ENCODE data around the gene CCR6.

Gene CCR6

DNA sequence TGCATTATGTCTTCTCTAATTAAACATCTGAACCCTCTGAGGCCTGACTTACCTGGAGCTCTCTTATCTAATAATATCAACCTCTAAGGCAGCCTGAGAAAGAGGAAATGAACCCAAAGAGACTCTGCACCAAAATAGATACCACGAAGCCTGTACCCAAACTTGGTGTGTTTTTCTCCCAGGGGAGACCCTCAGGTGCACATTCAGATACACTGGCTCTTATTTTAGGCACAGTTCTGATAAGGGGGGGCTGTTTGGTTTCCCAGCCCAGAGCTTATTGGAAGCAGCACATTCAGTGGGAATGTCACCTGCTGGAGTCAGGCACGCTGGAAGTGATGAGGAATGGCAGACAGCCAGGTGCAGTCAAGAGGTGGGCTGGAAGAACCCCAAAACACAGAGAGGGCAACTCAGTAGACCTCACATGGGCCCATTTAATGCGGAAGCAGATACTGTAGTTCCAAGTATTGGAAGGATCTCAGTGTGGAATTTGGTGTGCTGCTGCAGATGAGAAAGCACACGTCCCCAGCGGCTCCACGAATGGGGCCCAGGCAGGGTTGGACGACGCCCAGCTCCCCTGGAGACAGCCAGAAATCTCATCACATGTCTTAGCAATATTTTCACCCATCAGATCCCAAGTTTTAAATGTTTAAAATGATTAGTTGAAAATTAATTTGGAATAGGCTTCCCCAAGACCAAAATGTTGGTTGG lies 9.7 kb upstream of the CCR6 start:
- Histone ChIP-seq H3K9me3 (ENCODE audit: control extremely low read depth in 1 of 5, control insufficient read depth in 4 of 5, insufficient read depth in 2 of 5, low read depth in 1 of 5, low read length in 4 of 5) (no peaks in the 10 kb centered on the region), H3K36me3 (ENCODE audit: control insufficient read depth in 4 of 4, insufficient read depth in 4 of 4, low read length in 3 of 4) (no peaks in the 10 kb centered on the region), H3K4me1 (ENCODE audit: control extremely low read depth in 1 of 4, control insufficient read depth in 4 of 4, insufficient read depth in 4 of 4, low read length in 3 of 4) (peaks cover 0 to 4% (median 2%) of the 10 kb centered on the region in 4 experiments), H3K4me3 (ENCODE audit: control insufficient read depth in 1 of 7, extremely low read depth in 1 of 7, insufficient read depth in 4 of 7, low read depth in 2 of 7, low read length in 6 of 7) (no peak overlapping the region), H3K27me3 (replicated peaks in 2 of 5; ENCODE audit: control insufficient read depth in 4 of 5, insufficient read depth in 5 of 5, low read length in 4 of 5) (no peaks in the 10 kb centered on the region), H3K27ac (ENCODE audit: insufficient read depth in 1 of 2, low read depth in 1 of 2, low read length in 2 of 2, poor library complexity in 1 of 2, severe bottlenecking in 2 of 2) (no peak overlapping the region)
- POLR2A ChIA-PET: no interaction called here
- 100% methylated on average over 2 of the region's 8 CpGs for whole genome bisulfite sequencing (ENCODE audit: insufficient coverage)
- peak in 2 of 3 donors; percentile 27 to 44 for DNase-seq
- CTCF ChIA-PET: interaction anchor here (0.6 to 1.1 kb wide), 3 partner anchors 15 to 69 kb away, joined by 3 to 4 read pairs (median 3); no protein-coding TSS in a partner anchor

DNA sequence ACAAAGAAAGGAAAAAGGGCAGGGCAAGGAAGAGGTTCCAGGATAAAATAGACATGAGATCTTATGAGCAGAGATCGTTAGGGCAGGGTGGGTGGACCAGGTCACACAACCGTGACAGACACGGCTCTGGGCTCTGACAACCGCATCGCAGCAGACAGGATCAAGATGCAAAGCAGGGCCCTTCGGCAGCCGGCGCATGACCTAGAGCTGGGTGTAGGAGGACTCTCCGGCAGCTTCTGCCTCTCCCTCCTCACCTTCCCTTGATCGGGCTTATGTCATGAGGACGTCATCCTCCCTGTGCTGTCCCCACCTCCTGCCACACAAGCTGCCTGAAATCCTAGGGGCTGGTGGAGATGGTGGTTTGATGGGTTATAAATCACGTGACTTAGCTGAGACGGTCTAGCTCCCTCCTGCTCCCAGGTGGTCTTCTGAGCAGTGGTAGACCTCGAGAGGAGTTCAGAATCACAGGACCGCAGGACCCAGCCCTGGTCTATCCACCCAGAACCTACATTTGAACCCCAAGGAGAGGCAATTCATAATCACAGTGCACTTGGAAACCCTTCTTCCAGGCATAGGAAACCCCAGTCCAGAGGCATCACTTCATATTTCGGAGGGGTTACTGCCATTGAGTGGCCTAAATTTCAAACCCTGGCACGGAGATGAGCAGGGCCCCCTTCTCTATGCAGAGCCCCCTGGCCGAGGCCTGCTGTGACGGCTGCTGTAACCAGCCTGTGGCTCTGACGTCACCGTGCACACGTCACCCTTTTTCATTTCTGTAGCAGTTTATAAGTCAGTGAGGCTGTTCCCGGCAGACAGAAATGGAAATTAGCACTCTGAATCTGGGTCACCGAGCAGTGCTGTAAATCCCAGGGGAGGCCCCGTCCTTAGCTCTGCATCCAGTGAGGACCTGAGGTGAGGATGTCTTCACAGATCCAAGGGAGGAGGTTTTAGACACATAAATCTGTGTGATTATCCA lies 8.7 kb upstream of the CCR6 start:
- H3K27ac ChIP-seq (ENCODE audit: insufficient read depth in 1 of 2, low read depth in 1 of 2, low read length in 2 of 2, poor library complexity in 1 of 2, severe bottlenecking in 2 of 2): peak overlapping the region in 1 of 2 experiments; percentile 35
- no peaks in the 10 kb centered on the region for H3K36me3 ChIP-seq (ENCODE audit: control insufficient read depth in 4 of 4, insufficient read depth in 4 of 4, low read length in 3 of 4)
- H3K27me3 ChIP-seq (replicated peaks in 2 of 5; ENCODE audit: control insufficient read depth in 4 of 5, insufficient read depth in 5 of 5, low read length in 4 of 5): no peaks in the 10 kb centered on the region
- peak in 1 of 3 donors; percentile 58 for DNase-seq
- peaks cover 0 to 5% (median 2%) of the 10 kb centered on the region in 4 experiments for H3K4me1 ChIP-seq (ENCODE audit: control extremely low read depth in 1 of 4, control insufficient read depth in 4 of 4, insufficient read depth in 4 of 4, low read length in 3 of 4)
- no peak overlapping the region for H3K4me3 ChIP-seq (ENCODE audit: control insufficient read depth in 1 of 7, extremely low read depth in 1 of 7, insufficient read depth in 4 of 7, low read depth in 2 of 7, low read length in 6 of 7)
- 93% methylated on average over 21 of the region's 25 CpGs for WGBS (ENCODE audit: insufficient coverage)
- ChIA-PET POLR2A (no interaction called here), CTCF (interaction anchor here (1.1 kb wide), 1 partner anchor 70 kb away, joined by 4 read pairs; no protein-coding TSS in a partner anchor)
- no peaks in the 10 kb centered on the region for H3K9me3 ChIP-seq (ENCODE audit: control extremely low read depth in 1 of 5, control insufficient read depth in 4 of 5, insufficient read depth in 2 of 5, low read depth in 1 of 5, low read length in 4 of 5)

DNA sequence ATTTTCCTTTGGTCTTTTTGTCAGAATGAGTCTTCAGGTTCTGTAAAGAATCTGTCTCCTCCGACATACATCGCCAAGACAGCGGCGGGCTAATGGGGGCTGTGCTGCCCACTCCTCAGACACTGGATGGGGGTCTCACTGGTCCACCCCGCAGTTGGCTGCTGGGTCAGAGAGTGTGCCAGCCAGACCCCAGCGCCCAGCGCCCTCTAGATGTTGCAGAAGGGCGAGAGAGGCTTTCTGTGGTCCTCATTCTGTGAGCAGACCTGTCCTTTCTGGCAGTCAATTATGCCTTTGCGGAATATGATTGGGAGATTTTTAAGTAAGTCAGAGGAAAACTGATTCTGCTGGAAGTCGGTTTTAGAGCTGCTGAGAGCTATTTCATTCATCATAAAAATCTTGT lies 7.8 kb upstream of the CCR6 start:
- no peaks in the 10 kb centered on the region for H3K27me3 ChIP-seq (replicated peaks in 2 of 5; ENCODE audit: control insufficient read depth in 4 of 5, insufficient read depth in 5 of 5, low read length in 4 of 5)
- DNase-seq: no peak
- no peaks in the 10 kb centered on the region for H3K36me3 ChIP-seq (ENCODE audit: control insufficient read depth in 4 of 4, insufficient read depth in 4 of 4, low read length in 3 of 4)
- WGBS (ENCODE audit: insufficient coverage): 96% methylated on average over 8 of the region's 10 CpGs
- peaks cover 0 to 2% (median 0%) of the 10 kb centered on the region in 5 experiments for H3K9me3 ChIP-seq (ENCODE audit: control extremely low read depth in 1 of 5, control insufficient read depth in 4 of 5, insufficient read depth in 2 of 5, low read depth in 1 of 5, low read length in 4 of 5)
- ChIA-PET CTCF (no interaction called here), POLR2A (no interaction called here)
- no peak overlapping the region for H3K27ac ChIP-seq (ENCODE audit: insufficient read depth in 1 of 2, low read depth in 1 of 2, low read length in 2 of 2, poor library complexity in 1 of 2, severe bottlenecking in 2 of 2)
- no peak overlapping the region for H3K4me3 ChIP-seq (ENCODE audit: control insufficient read depth in 1 of 7, extremely low read depth in 1 of 7, insufficient read depth in 4 of 7, low read depth in 2 of 7, low read length in 6 of 7)
- peaks cover 0 to 13% (median 3%) of the 10 kb centered on the region in 4 experiments for H3K4me1 ChIP-seq (ENCODE audit: control extremely low read depth in 1 of 4, control insufficient read depth in 4 of 4, insufficient read depth in 4 of 4, low read length in 3 of 4)

DNA sequence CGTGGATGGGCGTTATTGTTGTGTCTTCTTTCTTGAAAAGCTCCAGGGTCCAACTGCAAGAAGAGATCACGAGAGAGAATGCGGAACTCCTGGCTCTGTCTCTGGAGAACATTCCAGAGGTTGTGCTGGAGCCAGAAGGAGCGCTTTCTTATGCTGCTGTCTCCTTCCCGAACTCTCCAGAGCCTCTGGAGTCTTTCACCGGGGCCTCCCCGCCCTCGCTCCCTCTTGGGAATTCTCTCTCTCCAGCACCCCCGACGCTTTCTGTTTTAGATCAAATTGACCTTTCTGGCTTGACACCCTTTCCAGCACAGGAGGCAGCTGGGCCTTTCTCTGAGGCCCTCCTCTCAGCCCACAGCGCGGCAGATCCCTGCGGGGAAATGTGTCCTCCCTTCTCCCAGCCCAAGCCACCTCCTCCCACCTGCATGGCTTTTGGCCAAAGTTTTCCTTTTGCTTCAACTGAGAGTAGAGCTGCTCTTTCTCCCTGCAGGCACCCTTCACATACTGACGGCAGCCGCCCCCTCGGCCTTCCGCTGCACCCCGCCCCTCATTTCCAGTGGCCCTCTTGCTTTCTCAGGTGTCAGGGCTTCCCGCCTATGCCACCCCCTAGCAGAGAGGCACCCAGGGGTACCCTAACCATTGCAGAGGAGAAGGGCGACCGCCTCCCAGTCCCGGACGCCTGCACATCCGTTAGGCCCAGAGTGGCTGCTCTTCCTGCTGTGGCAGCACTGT lies 6.6 kb upstream of the CCR6 start:
- no peak for DNase-seq
- ChIA-PET POLR2A (interaction anchor here (0.6 kb wide), 1 partner anchor 89 kb away, joined by 3 read pairs; no protein-coding TSS in a partner anchor), CTCF (interaction anchor here (0.7 to 1.5 kb wide), 2 partner anchors 9 to 16 kb away, joined by 3 read pairs; no protein-coding TSS in a partner anchor)
- H3K9me3 ChIP-seq (ENCODE audit: control extremely low read depth in 1 of 5, control insufficient read depth in 4 of 5, insufficient read depth in 2 of 5, low read depth in 1 of 5, low read length in 4 of 5): peaks cover 0 to 3% (median 0%) of the 10 kb centered on the region in 5 experiments
- H3K27me3 ChIP-seq (replicated peaks in 2 of 5; ENCODE audit: control insufficient read depth in 4 of 5, insufficient read depth in 5 of 5, low read length in 4 of 5): no peaks in the 10 kb centered on the region
- WGBS (ENCODE audit: insufficient coverage): 97% methylated on average over 22 of the region's 25 CpGs
- H3K36me3 ChIP-seq (ENCODE audit: control insufficient read depth in 4 of 4, insufficient read depth in 4 of 4, low read length in 3 of 4): no peaks in the 10 kb centered on the region
- H3K27ac ChIP-seq (ENCODE audit: insufficient read depth in 1 of 2, low read depth in 1 of 2, low read length in 2 of 2, poor library complexity in 1 of 2, severe bottlenecking in 2 of 2): no peak overlapping the region
- H3K4me3 ChIP-seq (ENCODE audit: control insufficient read depth in 1 of 7, extremely low read depth in 1 of 7, insufficient read depth in 4 of 7, low read depth in 2 of 7, low read length in 6 of 7): no peak overlapping the region
- peaks cover 0 to 25% (median 8%) of the 10 kb centered on the region in 4 experiments for H3K4me1 ChIP-seq (ENCODE audit: control extremely low read depth in 1 of 4, control insufficient read depth in 4 of 4, insufficient read depth in 4 of 4, low read length in 3 of 4)

DNA sequence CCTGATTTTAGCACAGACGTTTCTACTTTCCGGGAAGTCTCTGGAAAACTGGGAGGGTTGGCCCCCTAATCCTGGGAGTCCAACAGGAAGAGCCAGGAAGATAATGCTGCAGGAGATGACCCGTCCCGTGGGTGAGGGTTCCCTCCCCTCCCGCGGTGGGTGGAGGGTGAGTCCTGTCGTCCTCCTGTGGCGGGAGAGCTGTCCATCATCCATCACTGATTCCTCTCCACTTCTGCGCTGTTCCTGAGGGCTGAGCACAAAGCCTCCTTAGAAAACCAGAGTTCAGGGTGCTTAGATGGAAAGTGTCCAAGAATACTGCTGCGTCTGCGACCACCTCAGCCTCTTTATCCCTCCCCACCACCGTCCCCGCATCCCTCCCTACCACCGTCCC lies 6.1 kb upstream of the CCR6 start:
- 98% methylated on average over 7 of the region's 14 CpGs for WGBS (ENCODE audit: insufficient coverage)
- peaks cover 0 to 29% (median 11%) of the 10 kb centered on the region in 4 experiments for H3K4me1 ChIP-seq (ENCODE audit: control extremely low read depth in 1 of 4, control insufficient read depth in 4 of 4, insufficient read depth in 4 of 4, low read length in 3 of 4)

DNA sequence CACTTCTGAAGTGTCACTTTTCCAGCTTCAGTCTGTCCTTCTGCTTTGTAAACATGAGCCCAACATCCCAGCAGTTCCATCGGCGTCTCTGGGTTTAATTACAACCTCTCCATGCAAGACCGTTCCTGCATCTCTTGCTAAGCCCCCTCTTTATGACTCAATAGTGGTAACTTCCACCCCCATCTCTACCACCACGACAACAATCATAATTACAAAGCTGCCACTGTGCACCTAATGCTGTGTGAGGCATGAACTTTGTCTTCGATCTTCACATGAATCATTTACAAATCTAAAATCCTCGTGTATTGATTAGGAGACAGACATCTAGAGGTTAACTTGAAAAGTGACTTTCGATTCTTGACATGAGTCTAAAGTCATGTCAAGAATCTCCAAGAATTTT lies 4.9 kb upstream of the CCR6 start:
- peaks cover 0 to 39% (median 13%) of the 10 kb centered on the region in 4 experiments for H3K4me1 ChIP-seq (ENCODE audit: control extremely low read depth in 1 of 4, control insufficient read depth in 4 of 4, insufficient read depth in 4 of 4, low read length in 3 of 4)
- ChIA-PET CTCF (no interaction called here), POLR2A (no interaction called here)
- no peak overlapping the region for H3K4me3 ChIP-seq (ENCODE audit: control insufficient read depth in 1 of 7, extremely low read depth in 1 of 7, insufficient read depth in 4 of 7, low read depth in 2 of 7, low read length in 6 of 7)
- DNase-seq: no peak
- H3K27me3 ChIP-seq (replicated peaks in 2 of 5; ENCODE audit: control insufficient read depth in 4 of 5, insufficient read depth in 5 of 5, low read length in 4 of 5): no peaks in the 10 kb centered on the region
- H3K36me3 ChIP-seq (ENCODE audit: control insufficient read depth in 4 of 4, insufficient read depth in 4 of 4, low read length in 3 of 4): no peaks in the 10 kb centered on the region
- H3K27ac ChIP-seq (ENCODE audit: insufficient read depth in 1 of 2, low read depth in 1 of 2, low read length in 2 of 2, poor library complexity in 1 of 2, severe bottlenecking in 2 of 2): no peak overlapping the region
- 97% methylated on average over 5 of the region's 7 CpGs for WGBS (ENCODE audit: insufficient coverage)
- H3K9me3 ChIP-seq (ENCODE audit: control extremely low read depth in 1 of 5, control insufficient read depth in 4 of 5, insufficient read depth in 2 of 5, low read depth in 1 of 5, low read length in 4 of 5): peaks cover 0 to 3% (median 0%) of the 10 kb centered on the region in 5 experiments

More for the DNA sequence above, 6.1 kb upstream of the CCR6 start:
- Histone ChIP-seq H3K4me3 (ENCODE audit: control insufficient read depth in 1 of 7, extremely low read depth in 1 of 7, insufficient read depth in 4 of 7, low read depth in 2 of 7, low read length in 6 of 7) (no peak overlapping the region), H3K27ac (ENCODE audit: insufficient read depth in 1 of 2, low read depth in 1 of 2, low read length in 2 of 2, poor library complexity in 1 of 2, severe bottlenecking in 2 of 2) (no peak overlapping the region), H3K27me3 (replicated peaks in 2 of 5; ENCODE audit: control insufficient read depth in 4 of 5, insufficient read depth in 5 of 5, low read length in 4 of 5) (no peaks in the 10 kb centered on the region), H3K9me3 (ENCODE audit: control extremely low read depth in 1 of 5, control insufficient read depth in 4 of 5, insufficient read depth in 2 of 5, low read depth in 1 of 5, low read length in 4 of 5) (peaks cover 0 to 3% (median 0%) of the 10 kb centered on the region in 5 experiments), H3K36me3 (ENCODE audit: control insufficient read depth in 4 of 4, insufficient read depth in 4 of 4, low read length in 3 of 4) (no peaks in the 10 kb centered on the region)
- ChIA-PET POLR2A (no interaction called here), CTCF (interaction anchor here (0.7 to 1.5 kb wide), 2 partner anchors 9 to 15 kb away, joined by 3 read pairs; no protein-coding TSS in a partner anchor)
- DNase-seq: no peak
